ENCODE results near the gene CDH24. TPM values are rescaled to one million over a fixed set of nuclear protein-coding genes. Genes with fewer than 3 reads are reported as not detected.

CDH24 gene
- total and polyA plus RNA-seq, 2 of the 8 experiments (the other 6 are each of a cell fraction or from before 2014, with no cell fraction given) = 18.1 to 27.6 TPM

DNA sequence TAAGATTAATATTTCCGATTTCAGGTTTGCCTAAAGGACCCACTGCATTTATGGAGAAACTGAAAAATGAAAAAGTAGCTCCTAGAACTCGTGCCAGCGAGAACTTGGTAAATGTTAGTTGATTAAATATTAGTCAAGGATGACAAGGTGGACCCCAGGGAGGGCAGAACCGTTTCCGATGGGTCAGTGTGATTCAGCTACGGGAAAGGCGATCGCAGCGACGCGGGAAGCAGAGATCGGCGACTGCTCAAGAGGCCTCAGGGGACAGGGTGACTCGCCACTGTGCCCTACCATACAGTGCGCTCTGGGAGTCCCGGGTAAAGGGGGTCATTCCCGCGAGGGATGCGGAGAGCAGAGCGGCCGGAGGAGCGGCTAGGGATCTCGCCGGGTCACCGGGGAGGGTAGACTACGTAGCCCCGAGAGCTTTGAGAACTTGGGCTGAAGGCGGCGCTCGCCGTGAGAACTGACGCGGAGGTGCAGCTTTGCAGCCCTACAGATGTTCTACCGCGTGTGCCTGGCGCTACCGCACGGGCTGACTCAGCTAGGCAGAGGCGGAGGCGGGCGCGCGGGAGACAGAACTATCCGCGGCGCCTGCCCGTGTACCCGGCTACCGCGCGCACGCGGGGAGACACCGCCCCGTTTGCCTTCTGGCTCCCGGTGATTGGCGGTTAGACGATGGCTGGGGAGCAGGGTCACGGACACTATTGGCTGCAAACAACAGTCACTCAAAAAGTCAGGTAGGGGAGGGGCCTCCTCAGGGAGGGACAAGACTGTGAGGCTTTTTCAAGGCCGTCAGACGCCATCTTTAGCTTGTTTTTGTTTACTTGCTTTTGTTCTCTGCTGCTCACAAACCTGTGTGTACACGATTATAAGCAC, 50.5 kb downstream of the CDH24 start (continued):
- TF ChIP-seq RAD21 (IDR thresholded peaks at IDR 0.05 in 1 of 2, conservative IDR thresholded peaks at IDR 0.05 in 1 of 2; ENCODE audit: low read depth in 2 of 2, low read length in 2 of 2) = no peak
- no peak for TF ChIP-seq SUZ12 (IDR thresholded peaks at IDR 0.05; ENCODE audit: low read length)
- no peak for TF ChIP-seq JUN (IDR thresholded peaks at IDR 0.05; ENCODE audit: low read depth, low read length)
- TF ChIP-seq SIRT6 (IDR thresholded peaks at IDR 0.05; ENCODE audit: low read length) = no peak
- no peak for TF ChIP-seq KDM5A (IDR thresholded peaks at IDR 0.05; ENCODE audit: low read length)
- no peak for TF ChIP-seq RXRA (IDR thresholded peaks at IDR 0.05; ENCODE audit: insufficient read depth, low read depth, low read length)
- peak; percentile 75 for TF ChIP-seq ASH2L (IDR thresholded peaks at IDR 0.05; ENCODE audit: low read length)
- TF ChIP-seq CBX8 (IDR thresholded peaks at IDR 0.05; ENCODE audit: borderline replicate concordance, low read depth, low read length) = no peak
- TF ChIP-seq TAF7 (optimal IDR thresholded peaks at IDR 0.05; ENCODE audit: borderline replicate concordance, low read depth, low read length) = peak; percentile 41
- 0 out of 2 replicates have a peak, but pooled peaks have one; percentile 23 for TF ChIP-seq TEAD4 (IDR thresholded peaks at IDR 0.05; ENCODE audit: low read depth, low read length)
- no peak for TF ChIP-seq CBX5 (IDR thresholded peaks at IDR 0.05; ENCODE audit: low read depth, low read length)
- no peak for TF ChIP-seq POU5F1 (IDR thresholded peaks at IDR 0.05; ENCODE audit: low read depth, low read length)
- peak; percentile 64 for TF ChIP-seq CREB1 (IDR thresholded peaks at IDR 0.05)
- peak; percentile 90 for TF ChIP-seq RBBP5 (IDR thresholded peaks at IDR 0.05; ENCODE audit: borderline replicate concordance, low read depth, low read length)
- no peak for TF ChIP-seq FOSL1 (IDR thresholded peaks at IDR 0.05; ENCODE audit: insufficient read depth, low read depth, low read length)
- TF ChIP-seq CEBPB (IDR thresholded peaks at IDR 0.05; ENCODE audit: low read depth, low read length) = no peak
- TF ChIP-seq SP4 (IDR thresholded peaks at IDR 0.05; ENCODE audit: low read length) = no peak; the same call in 1 of the 2 replicates
- no peak for TF ChIP-seq EZH2 (IDR thresholded peaks at IDR 0.05; ENCODE audit: low read depth, low read length, severe bottlenecking)
- no peak for TF ChIP-seq SAP30 (IDR thresholded peaks at IDR 0.05; ENCODE audit: insufficient read depth, insufficient replicate concordance, low read length)
- TF ChIP-seq, protein P1, sequence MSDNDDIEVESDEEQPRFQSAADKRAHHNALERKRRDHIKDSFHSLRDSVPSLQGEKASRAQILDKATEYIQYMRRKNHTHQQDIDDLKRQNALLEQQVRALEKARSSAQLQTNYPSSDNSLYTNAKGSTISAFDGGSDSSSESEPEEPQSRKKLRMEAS (IDR thresholded peaks at IDR 0.05) = peak; percentile 93
- TF ChIP-seq USF2 (IDR thresholded peaks at IDR 0.05; ENCODE audit: low read length) = no peak
- TF ChIP-seq SIX5 (IDR thresholded peaks at IDR 0.05; ENCODE audit: low read depth, low read length) = no peak
- TF ChIP-seq BACH1 (IDR thresholded peaks at IDR 0.05; ENCODE audit: low read length) = peak; percentile 85

Measured in H1 (cell line).